Astrocyte (in vitro differentiated cells and primary cell): ENCODE results near the gene SFMBT2.

Experiments
- CTCF ChIP-seq: IDR thresholded peaks from 2 replicates; pipeline ENCODE4 v1.5.1; 2011; ENCODE audit warnings: low read depth, mild to moderate bottlenecking, inconsistent platforms, low read length, moderate library complexity; ENCODE audit not compliant: insufficient read depth
- EZH2 ChIP-seq: IDR thresholded peaks from 2 replicates; pipeline ENCODE4 v1.6.1; 2012; ENCODE audit warnings: mild to moderate bottlenecking, low read length, inconsistent platforms; ENCODE audit not compliant: insufficient read depth

- no peak for TF ChIP-seq EZH2
- TF ChIP-seq CTCF: no peak
Observed at GRCh38 chr10:7385114-7385513, 25.7 kb downstream of the SFMBT2 start.
